Measurements from ENCODE around the gene ADPRHL1.
A peak's percentile ranks its signal among the peaks of the same experiment; 100 is the strongest.

The ADPRHL1 gene

DNA sequence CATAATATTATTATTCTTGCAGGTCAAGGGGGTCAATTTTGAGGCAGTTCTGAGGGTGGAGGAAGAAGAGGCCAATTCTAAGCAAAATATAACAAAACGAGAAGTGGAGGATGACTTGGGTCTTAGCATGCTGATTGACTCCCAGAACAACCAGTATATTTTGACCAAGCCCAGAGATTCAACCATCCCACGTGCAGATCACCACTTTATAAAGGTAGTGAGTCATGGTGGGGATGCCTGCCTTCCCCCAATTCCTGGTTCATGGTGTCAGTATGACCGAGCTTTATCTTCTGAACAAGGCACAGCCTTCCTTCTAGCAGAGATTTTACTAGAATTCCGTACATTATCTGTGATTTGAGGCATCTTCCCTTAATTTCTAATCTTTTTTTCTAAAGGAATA is 46.6 kb upstream of the ADPRHL1 start:
- Histone ChIP-seq H4K20me1 (ENCODE audit: insufficient read depth, low read length, poor library complexity, severe bottlenecking) (peaks cover 16% of the 10 kb centered on the region), H3K4me3 (ENCODE audit: low read length, poor library complexity, severe bottlenecking) (no peak overlapping the region), H3K9me2 (replicated peaks; ENCODE audit: low read depth, low read length) (no peaks in the 10 kb centered on the region), H3K36me3 (ENCODE audit: insufficient read depth, low read length) (peaks cover 46% of the 10 kb centered on the region), H3K79me2 (ENCODE audit: insufficient read depth, low read length) (peaks cover 28% of the 10 kb centered on the region), H3K4me2 (ENCODE audit: low read depth, low read length, poor library complexity, severe bottlenecking) (no peak overlapping the region), H3F3A (ENCODE audit: low read depth) (peaks cover 2% of the 10 kb centered on the region; the same call in 1 of the 2 replicates), H3K9me3 (ENCODE audit: insufficient read depth, low read depth, low read length) (no peaks in the 10 kb centered on the region), H3K9ac (ENCODE audit: low read depth, low read length, poor library complexity, severe bottlenecking) (no peak overlapping the region), H2AFZ (ENCODE audit: low read length) (no peak overlapping the region), H3K4me1 (ENCODE audit: insufficient read depth, low read length, poor library complexity, severe bottlenecking) (peaks cover 28% of the 10 kb centered on the region), H3K27me3 (ENCODE audit: insufficient read depth, low read length, poor library complexity, severe bottlenecking) (no peaks in the 10 kb centered on the region)
- TF ChIP-seq, protein P1, sequence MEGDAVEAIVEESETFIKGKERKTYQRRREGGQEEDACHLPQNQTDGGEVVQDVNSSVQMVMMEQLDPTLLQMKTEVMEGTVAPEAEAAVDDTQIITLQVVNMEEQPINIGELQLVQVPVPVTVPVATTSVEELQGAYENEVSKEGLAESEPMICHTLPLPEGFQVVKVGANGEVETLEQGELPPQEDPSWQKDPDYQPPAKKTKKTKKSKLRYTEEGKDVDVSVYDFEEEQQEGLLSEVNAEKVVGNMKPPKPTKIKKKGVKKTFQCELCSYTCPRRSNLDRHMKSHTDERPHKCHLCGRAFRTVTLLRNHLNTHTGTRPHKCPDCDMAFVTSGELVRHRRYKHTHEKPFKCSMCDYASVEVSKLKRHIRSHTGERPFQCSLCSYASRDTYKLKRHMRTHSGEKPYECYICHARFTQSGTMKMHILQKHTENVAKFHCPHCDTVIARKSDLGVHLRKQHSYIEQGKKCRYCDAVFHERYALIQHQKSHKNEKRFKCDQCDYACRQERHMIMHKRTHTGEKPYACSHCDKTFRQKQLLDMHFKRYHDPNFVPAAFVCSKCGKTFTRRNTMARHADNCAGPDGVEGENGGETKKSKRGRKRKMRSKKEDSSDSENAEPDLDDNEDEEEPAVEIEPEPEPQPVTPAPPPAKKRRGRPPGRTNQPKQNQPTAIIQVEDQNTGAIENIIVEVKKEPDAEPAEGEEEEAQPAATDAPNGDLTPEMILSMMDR (conservative IDR thresholded peaks at IDR 0.05; ENCODE audit: low read length) = no peak
- no peak for TF ChIP-seq EZH2phosphoT487 (IDR thresholded peaks at IDR 0.05; ENCODE audit: borderline replicate concordance)

DNA sequence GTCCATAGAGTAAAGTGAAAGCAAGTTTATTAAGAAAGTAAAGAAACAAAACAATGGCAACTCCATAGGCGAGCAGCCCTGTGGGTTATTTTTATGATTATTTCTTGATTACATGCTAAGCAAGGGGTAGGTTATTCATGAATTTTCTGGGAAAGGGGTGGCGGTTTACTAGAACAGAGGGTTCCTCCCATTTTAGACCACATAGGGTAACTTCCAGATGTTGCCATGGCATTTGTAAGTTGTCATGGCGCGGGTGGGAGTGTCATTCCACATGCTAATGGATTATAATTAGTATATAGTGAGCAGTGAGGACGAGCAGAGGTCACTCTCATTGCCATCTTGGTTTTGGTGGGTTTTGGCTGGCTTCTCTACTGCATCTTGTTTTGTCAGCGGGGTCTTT is 45.6 kb upstream of the ADPRHL1 start:
- Histone ChIP-seq H3K27me3 (ENCODE audit: insufficient read depth, low read length, poor library complexity, severe bottlenecking) (no peaks in the 10 kb centered on the region), H3K9me2 (replicated peaks; ENCODE audit: low read depth, low read length) (no peaks in the 10 kb centered on the region), H3K9me3 (ENCODE audit: insufficient read depth, low read depth, low read length) (no peaks in the 10 kb centered on the region), H4K20me1 (ENCODE audit: insufficient read depth, low read length, poor library complexity, severe bottlenecking) (peaks cover 16% of the 10 kb centered on the region), H3K36me3 (ENCODE audit: insufficient read depth, low read length) (peaks cover 39% of the 10 kb centered on the region), H3K4me2 (ENCODE audit: low read depth, low read length, poor library complexity, severe bottlenecking) (no peak overlapping the region), H3K9ac (ENCODE audit: low read depth, low read length, poor library complexity, severe bottlenecking) (no peak overlapping the region), H2AFZ (ENCODE audit: low read length) (no peak overlapping the region), H3K4me1 (ENCODE audit: insufficient read depth, low read length, poor library complexity, severe bottlenecking) (peaks cover 34% of the 10 kb centered on the region), H3K4me3 (ENCODE audit: low read length, poor library complexity, severe bottlenecking) (no peak overlapping the region), H3K79me2 (ENCODE audit: insufficient read depth, low read length) (peaks cover 38% of the 10 kb centered on the region), H3F3A (ENCODE audit: low read depth) (no peaks in the 10 kb centered on the region; the same call in 1 of the 2 replicates)
- no peak for TF ChIP-seq EZH2phosphoT487 (IDR thresholded peaks at IDR 0.05; ENCODE audit: borderline replicate concordance)
- TF ChIP-seq, protein P1 (conservative IDR thresholded peaks at IDR 0.05; ENCODE audit: low read length) = no peak

DNA sequence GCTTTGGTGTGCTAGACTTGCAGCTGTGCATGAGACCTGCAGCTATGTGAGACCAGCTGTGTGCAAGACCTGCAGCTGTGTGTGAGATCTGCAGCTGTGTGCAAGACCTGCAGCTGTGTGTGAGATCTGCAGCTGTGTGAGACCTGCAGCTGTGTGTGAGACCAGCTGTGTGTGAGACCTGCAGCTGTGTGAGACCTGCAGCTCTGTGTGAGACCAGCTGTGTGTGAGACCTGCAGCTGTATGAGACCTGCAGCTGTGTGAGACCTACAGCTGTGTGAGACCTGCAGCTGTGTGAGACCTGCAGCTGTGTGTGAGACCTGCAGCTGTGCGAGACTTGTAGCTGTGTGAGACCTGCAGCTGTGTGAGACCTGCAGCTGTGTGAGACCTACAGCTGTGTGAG is 43.9 kb upstream of the ADPRHL1 start:
- no peaks in the 10 kb centered on the region for H3K9me2 ChIP-seq (replicated peaks; ENCODE audit: low read depth, low read length)
- peaks cover 43% of the 10 kb centered on the region for H3K4me1 ChIP-seq (ENCODE audit: insufficient read depth, low read length, poor library complexity, severe bottlenecking)
- no peaks in the 10 kb centered on the region for H3F3A ChIP-seq (ENCODE audit: low read depth)
- H3K27me3 ChIP-seq (ENCODE audit: insufficient read depth, low read length, poor library complexity, severe bottlenecking) = no peaks in the 10 kb centered on the region
- TF ChIP-seq, protein P1 (conservative IDR thresholded peaks at IDR 0.05; ENCODE audit: low read length) = no peak
- TF ChIP-seq EZH2phosphoT487 (IDR thresholded peaks at IDR 0.05; ENCODE audit: borderline replicate concordance) = no peak
- no peaks in the 10 kb centered on the region for H3K9me3 ChIP-seq (ENCODE audit: insufficient read depth, low read depth, low read length)
- peaks cover 55% of the 10 kb centered on the region for H3K79me2 ChIP-seq (ENCODE audit: insufficient read depth, low read length)
- no peak overlapping the region for H2AFZ ChIP-seq (ENCODE audit: low read length)
- peak overlapping the region; percentile 7 for H3K9ac ChIP-seq (ENCODE audit: low read depth, low read length, poor library complexity, severe bottlenecking)
- H3K36me3 ChIP-seq (ENCODE audit: insufficient read depth, low read length) = peaks cover 39% of the 10 kb centered on the region
- H3K4me2 ChIP-seq (ENCODE audit: low read depth, low read length, poor library complexity, severe bottlenecking) = peak overlapping the region; percentile 81
- peaks cover 16% of the 10 kb centered on the region for H4K20me1 ChIP-seq (ENCODE audit: insufficient read depth, low read length, poor library complexity, severe bottlenecking)
- H3K4me3 ChIP-seq (ENCODE audit: low read length, poor library complexity, severe bottlenecking) = peak overlapping the region; percentile 51

Data from Loucy (cell line).